GM21360 (cell line): ENCODE results near the gene JMJD8.
"Not testable (repeated sequence)": the region's sequence is repeated elsewhere in the genome, so short reads cannot be mapped to it uniquely, and the experiment has no call there.

Source experiments
- ATAC-seq: cut with Tn5 transposase; IDR thresholded peaks from one replicate; pipeline ENCODE4 v1.9.1; 2021; ENCODE audit warnings: mild to moderate bottlenecking, moderate library complexity; ENCODE audit not compliant: unreplicated experiment

Gene JMJD8

DNA sequence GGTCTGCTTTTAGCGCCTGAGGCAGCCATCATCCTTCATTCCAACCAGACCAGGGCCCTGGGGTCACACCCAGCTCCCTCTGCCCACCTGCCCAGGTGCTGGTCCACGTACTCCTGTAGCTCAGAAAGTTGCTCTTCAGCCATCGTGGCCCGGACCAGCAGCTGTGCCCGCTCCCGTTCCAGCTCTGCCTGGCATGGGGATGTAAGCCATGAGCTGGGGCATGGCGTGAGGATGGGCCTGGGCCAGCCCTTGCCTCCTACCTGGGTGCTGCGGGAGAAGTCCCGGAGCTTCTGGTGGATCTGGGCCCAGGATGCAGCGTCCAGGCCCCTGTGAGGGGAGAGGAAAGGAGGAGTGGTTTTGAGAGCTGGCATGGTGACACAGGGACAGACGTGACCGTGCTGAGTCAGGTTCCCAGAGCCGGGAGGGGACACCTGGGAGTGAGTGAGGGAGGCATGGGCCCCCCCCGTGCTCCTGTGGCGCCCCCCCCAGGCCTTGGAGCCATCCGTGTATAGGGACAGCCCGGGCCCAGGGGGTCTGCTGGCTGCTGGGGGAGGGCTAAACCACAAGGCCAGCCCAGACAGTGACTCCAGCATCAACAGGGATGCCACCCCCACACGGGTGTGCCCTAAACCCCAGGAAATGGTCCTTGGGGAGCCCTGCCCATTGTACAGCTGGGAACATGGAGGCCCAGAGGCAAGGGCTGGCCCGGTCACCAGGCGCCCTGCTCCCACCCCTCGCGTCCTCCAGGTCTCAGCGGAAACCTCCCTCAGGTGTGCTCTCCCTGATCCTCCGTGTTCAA lies 38.9 kb upstream of the JMJD8 start:
- no peak for ATAC-seq

DNA sequence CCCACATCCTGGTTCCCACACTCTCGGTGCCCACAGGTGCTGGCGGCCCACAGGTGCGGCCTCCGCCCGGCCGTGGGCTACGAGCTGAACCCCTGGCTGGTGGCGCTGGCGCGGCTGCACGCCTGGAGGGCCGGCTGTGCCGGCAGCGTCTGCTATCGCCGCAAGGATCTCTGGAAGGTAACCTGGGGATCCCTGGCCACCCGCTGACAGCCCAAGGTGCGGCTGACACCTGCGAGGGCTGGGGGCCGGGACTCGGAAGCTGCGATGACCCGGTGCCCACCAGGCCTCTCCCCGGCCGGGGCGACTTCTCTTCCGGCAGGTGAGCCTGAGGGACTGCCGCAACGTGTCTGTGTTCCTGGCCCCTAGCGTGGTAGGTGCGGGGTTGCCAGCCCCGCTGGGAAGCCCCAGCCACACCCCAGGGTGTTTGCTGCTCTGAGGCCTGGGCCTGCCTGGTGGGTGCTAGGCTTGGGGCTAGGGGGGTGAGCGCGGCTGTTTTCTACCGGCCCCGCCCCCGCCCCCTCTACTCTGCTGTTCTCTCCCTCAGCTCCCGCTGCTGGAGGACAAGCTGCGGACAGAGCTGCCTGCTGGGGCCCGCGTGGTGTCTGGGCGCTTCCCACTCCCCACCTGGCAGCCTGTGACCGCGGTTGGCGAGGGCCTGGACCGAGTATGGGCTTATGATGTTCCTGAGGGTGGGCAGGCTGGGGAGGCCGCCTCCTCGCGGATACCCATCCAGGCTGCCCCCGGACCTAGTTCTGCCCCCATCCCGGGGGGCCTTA lies 37.8 kb upstream of the JMJD8 start:
- no peak for ATAC-seq

DNA sequence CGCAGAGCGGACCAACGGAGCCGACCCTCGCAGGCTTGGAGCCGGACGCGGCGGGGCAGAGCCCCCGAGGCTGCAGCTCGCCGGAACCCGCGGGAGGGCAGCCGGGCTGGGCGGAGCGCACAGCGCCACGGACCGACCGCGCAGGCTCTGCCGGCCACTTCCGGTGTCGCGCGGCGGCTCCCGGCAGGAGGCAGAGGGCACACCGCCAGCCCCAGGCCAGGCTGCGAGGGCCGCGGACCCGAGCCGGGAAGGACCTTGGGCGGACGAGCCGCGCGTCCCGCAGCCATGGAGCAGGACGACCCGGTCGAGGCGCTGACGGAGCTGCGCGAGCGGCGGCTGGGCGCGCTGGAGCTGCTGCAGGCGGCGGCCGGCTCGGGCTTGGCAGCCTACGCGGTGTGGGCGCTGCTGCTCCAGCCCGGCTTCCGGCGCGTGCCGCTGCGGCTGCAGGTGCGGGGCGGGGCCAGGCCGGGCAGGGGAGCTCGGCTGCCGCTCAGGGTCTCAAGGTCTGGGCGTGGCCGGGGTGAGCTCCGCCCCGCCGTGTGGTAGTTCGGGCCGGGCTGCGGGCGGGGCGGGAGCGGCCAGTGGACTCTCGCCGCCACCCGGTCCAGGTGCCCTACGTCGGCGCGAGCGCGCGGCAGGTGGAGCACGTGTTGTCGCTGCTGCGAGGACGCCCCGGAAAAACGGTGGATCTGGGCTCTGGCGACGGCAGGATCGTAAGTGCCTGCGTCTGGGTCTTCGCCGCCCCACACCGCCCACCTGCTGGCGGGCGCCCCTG lies 37.0 kb upstream of the JMJD8 start, which contains the start of gene ANTKMT:
TSS of gene ANTKMT (plus strand) at position 157 of the 775 bp plus-strand sequence. CDS start at position 286, 129 bp downstream.
- peak; percentile 52 for ATAC-seq

DNA sequence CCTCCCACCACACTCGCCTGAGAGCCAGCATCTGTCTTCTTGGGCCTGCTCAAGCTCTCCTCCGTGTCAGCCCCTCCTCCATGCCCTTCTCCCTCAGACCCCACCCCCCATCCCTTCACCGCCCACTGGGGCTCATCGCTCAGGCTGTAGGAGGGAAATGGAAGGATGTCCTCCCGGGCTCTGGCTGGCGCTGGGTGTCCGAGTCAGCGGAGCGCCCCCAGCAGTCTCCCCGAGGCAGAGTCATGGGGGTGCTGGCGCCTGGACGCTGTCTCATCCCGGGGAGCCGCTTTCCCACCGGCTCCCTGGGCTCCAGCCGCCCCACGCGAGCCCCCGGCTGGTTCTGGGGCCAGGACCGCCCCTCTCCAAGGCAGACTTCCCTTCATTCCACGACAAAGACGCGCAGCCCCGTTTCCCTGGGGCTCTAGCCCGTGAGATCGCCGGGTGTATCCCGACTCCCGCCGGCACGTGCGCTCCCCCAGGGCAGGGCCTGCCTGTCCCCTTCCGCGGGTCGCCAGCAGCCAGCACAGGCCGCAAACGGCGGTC lies 36.4 kb upstream of the JMJD8 start:
- peak; percentile 23 for ATAC-seq

DNA sequence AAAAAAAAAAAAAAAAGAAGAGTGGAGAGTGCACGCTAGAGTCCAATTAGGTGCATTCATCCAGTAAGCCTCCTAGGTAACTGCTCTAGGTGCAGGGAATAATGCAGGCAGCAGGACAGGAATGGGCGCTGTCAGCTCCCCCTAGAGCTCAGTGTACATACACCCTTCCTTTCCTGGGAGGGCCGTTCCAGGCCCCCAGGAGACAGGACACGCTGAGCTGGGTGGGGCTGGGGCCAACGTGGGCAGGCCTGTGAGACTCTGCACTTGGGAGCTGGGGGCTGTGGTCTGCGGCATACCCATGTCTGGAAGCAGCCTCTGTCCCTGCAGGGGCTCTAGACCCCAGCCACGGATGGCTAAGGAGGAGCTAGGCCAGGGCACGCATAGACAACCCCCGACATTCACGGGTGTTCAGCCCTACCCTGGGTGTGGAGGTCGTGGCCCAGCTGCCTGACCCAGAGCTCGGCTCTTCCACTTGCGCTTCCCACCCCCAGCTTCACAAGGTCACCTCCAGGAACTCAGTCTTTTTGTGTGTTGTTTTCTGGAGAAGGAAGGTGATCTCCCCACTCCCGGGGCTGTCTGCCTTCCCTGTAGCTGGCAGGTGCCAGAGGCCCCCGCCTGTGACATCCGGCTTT lies 35.8 kb upstream of the JMJD8 start:
- no peak for ATAC-seq

DNA sequence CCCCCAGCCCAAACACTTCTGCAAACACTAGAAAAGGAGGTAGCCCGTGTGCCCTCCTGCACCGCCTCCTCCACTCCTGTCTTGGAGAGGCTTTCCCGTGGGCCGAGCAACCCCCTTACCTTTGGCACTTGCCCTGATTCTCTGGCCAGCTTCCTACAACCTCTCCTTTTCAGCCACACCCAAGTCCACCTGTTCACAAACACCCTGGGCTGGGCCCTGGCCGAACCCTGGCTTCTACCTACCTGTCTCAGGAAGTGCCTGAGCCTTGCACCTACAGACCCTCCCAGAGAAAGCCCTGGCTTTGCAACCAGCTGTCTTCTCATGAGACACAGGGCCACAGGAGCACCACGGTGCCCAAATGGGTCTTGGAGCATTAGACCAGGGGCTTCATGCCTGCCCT lies 34.8 kb upstream of the JMJD8 start:
- ATAC-seq, result no peak

DNA sequence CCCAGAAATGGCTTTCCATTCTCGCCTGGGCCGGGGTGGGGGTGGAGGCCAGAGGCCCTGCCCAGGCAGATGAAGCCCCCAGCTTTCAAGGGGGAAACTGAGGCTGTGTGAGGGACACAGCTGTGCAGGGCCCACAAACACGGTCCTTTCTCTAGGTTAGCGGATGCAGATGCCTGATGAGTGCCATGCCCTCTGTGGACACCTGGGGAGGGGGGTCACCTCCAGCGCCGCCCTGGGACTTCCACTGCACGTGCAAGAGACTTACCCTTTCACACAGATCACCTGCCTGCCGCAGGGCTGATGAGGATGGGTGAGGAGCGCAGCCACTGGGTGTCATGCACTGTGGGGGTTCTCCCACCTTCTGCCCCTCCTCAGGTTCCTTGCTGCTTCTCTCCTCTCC lies 34.3 kb upstream of the JMJD8 start:
- ATAC-seq, result no peak

DNA sequence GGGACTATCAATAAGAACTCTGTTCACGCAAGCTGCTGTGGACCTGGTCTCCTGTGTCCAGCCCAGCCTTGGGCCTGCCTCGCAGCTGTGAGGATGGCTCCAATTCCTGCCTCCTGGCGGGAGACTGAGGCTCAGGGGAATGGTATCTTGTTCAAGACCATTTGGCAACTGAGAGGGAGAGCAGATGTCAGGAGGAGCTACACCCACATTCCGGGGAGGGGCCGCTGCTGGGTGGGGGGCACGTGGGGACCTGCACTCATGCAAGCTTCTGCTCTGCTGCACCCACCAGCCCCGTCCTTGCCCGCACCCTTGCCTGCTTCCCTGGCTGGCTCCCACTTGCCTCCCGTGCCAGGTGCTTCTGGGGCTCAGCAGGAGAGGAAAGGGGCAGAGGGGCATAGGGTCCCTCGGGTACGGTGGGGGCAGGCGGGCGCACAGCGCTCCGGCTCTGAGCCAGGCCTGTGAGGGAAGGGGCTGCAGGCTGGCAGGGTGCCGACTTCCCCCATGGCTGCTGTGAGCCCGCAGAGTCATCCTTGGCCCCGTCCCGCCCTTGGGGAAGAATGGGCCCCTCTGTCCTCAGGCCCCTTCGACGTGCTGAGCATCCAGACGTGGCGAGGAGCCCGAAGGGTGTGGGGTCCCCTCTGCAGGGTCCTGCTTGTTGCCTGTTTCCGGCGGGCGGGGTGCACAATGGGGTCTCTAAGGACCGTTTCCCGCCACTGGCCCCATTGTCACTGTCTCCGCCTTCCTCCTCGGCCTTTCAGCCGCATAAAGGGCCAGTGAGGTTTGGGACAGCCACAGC lies 33.5 kb upstream of the JMJD8 start:
- no peak for ATAC-seq

DNA sequence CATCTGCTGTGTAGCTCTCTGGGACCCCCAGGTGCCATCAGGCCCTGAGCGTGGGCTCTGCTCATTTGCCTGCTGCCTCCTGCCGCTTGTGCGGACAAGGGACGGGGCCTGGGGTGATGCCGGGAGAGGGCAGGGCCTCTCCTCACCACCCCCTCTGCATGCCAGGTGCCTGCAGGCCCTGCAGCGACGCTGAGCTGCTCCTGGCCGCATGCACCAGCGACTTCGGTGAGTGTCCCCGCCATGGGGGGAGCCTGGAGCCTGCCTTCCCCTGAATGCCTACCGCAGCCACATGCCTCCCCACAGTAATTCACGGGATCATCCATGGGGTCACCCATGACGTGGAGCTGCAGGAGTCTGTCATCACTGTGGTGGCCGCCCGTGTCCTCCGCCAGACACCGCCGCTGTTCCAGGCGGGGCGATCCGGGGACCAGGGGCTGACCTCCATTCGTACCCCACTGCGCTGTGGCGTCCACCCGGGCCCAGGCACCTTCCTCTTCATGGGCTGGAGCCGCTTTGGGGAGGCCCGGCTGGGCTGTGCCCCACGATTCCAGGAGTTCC lies 32.7 kb upstream of the JMJD8 start:
- ATAC-seq, result no peak

DNA sequence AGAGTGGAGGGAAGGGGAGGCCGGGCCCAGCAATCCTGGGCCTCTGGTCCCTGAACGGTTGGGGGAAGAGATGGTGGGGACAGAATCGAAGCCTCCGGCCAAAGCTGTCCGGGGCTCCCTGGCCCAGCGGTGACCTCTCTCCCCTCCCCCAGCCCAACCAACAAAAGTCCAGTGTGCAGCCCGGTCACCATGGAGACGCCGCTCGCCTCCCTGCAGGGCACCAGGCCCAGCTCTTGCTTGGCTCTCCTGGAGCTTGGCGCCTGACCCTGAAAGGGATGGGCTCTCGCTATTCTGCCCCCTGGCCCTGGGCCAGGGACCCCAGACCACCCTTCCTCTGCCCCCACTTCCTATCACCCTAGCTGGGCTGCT lies 32.0 kb upstream of the JMJD8 start:
- no peak for ATAC-seq

DNA sequence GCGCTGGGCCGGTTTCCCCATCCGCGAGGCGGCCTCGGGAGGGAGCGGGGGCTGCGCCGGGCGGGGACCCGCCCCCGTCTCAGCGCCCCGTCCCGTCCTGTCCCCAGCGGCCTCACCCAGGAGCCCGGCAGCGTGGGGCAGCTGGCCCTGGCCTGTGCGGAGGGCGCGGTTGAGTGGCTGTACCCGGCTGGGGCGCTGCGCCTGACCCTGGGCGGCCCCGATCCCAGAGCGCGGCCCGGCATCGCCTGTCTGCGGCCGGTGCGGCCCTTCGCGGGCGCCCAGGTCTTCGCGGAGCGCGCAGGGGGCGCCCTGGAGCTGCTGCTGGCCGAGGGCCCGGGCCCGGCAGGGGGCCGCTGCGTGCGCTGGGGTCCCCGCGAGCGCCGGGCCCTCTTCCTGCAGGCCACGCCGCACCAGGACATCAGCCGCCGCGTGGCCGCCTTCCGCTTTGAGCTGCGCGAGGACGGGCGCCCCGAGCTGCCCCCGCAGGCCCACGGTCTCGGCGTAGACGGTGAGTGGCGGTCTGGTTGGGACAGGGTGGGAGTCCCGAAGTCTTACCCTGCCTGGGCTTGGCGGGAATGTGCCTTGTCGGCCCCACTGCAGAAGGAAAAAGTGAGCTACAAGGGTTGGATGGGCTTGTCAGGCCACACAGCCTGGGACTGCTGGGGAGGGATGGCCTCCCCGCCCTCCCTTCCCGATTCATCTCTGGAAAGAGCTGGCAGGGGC lies 31.5 kb upstream of the JMJD8 start:
- ATAC-seq, result no peak

DNA sequence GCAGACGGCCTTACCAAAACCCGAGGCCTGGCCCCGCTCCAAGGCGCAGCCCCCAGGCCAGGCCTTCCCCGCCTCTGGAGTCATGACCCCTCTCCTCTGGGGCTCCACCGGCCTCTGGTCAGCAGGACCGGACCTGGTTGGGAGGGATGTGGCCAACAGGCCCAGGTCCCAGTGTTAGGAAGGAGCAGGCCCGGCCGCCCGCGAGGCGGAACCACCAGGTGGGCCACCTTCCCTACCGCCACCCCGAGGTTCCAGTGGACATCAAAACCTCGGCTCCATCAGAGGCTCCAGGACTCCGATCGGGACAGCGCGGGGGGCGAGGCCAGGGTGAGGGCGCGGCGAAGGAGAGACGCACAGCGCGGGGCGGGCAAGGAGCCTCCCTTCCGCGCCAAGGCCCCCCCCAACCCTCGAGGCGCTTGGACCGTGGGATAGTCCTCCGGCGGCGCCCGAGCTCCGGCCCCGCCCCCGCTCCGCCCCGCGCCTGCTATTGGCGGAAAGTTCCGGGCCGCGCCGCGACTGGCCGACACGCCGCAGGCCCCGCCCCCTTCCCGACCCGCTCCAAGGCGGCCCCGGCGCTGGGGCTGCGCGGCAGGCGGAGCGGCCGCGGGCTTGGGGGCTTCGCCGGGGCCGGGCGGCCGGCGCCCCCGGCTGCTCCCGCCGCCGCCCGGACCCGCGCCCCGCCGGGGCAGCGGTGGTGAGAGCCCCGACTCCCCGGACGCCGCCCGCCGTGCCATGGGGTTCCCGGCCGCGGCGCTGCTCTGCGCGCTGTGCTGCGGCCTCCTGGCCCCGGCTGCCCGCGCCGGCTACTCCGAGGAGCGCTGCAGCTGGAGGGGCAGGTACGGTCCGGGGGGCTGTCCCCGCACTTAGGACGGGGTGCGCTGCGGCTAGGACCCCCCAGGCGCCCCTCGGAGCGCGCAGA lies 30.7 kb upstream of the JMJD8 start, which contains the start of gene METRN:
TSS of gene METRN (plus strand) at position 561 of the 919 bp plus-strand sequence. CDS start at position 733, 172 bp downstream.
- ATAC-seq, result no peak

DNA sequence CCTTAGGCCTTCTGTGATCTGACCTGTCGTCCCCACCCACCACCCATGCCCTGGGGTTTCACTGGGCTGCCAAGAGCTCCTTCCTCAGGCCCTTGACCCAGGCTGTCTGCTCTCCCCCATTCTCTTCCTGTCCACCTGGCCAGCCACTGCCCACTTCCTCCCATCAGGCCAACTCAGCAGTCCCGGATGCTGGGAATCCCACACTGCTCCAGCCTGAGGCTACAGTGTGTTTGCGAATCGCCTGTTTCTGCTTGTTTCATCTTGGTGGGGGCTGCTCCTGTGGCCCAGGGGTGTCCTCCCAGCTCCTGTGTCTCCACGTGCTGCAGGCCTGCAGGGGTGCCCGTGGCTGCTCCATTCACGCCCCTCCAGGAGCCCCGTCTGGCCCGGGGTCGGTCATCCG lies 29.9 kb upstream of the JMJD8 start:
- ATAC-seq, result no peak

DNA sequence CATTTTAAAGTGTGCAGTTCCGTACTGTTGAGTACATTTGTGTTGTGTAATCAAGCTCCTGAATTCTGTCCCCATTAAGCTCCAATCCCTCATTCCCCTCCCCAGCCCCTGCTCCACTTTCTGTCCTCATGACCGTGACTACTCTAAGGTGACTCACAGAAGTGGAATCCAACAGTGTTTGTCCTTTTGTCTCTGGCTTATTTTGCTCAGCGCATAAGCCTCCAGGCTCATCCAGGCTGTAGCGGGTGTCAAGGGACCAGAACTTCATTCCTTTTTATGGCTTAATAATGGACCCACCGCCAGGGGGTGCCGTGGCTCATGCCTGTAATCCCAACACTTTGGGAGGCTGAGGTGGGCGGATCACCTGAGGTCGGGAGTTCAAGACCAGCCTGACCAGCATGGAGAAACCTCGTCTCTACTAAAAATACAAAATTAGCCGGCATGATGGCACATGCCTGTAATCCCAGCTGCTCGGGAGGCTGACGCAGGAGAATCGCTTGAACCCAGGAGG lies 28.7 kb upstream of the JMJD8 start:
- ATAC-seq, result not testable (repeated sequence)

DNA sequence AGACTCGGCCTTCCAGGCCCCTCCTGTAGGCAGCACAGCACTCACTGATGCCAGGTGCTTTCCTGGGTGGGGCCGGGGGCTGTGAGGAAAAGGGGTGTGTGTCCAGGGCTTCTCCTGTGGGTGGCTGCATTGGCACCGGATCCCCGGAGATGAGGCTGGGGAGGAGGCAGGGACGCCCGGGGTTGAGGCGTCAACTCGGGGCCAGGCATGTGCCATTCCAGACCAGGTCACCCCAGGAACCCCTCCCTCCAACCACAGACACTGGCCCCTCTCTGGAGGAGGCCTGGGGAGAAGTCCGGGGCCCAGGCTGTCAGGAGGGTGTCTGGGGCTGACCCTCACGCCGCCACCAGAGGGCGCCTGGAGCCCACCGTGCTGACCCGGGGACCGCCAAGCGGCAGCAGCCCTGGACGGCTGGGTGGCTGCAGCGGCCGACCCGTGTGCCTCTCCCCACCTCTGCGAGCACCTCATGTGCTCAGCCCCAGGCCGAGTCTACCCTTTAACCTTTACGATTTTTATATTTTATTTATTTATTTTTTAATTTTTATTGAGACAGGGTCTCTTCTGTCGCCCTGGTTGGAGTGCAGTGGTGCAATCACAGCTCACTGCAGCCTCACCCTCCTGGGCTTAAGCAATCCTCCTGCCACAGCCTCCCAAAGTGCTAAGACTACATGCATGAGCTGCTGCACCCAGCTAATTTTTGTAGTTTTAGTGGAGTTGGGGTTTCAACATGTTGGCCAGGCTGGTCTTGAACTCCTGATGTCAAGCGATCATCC lies 27.6 kb upstream of the JMJD8 start:
- ATAC-seq, result no peak

DNA sequence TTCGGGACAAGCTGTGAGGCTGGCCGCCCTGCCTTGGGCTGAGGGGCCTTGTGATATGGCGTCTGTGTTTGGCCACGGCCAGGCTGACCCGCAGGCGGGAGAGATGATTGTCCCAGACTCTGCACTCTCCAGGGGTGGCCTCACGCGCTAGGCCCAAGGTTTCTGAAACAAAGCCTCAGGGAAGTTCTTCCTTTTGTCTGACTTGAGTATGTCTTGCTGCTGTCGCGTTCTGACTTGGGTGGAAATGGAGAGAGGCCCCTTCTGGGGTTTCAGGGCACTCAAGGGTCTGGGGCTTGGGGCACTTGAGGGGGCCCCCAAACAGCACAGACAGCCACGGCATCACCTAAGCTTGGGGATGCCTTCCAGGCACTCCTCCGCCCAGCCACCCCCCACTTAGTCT lies 26.9 kb upstream of the JMJD8 start:
- no peak for ATAC-seq
